SU-DHL-6 (cell line): ENCODE measurements around the gene LRRC56.
A peak's percentile ranks its signal among the peaks of the same experiment; 100 is the strongest.

Experiments used
- H2AFZ ChIP-seq: fragments of 200-600 bp; sonication (generic); 2 replicates; pipeline ENCODE4 v1.6.1; 2014; ENCODE audit warnings: low read depth, mild to moderate bottlenecking, moderate library complexity, mixed read lengths, antibody characterized with exemption, low read length; ENCODE audit not compliant: severe bottlenecking
- H3F3A ChIP-seq: fragments of 200-600 bp; shearing (Covaris generic); 2 replicates; pipeline ENCODE4 v1.6.0; 2016; ENCODE audit warnings: antibody characterized with exemption, mild to moderate bottlenecking; ENCODE audit not compliant: insufficient read depth
- H3K27ac ChIP-seq: fragments of 200-600 bp; sonication (generic); 2 replicates; pipeline ENCODE4 v1.5.1; 2016; ENCODE audit warnings: low read depth, mild to moderate bottlenecking, low read length, moderate library complexity, mixed read lengths
- H3K27me3 ChIP-seq: fragments of 200-600 bp; sonication (generic), shearing (Covaris generic); 2 replicates; pipeline ENCODE4 v1.6.0; 2014; ENCODE audit warnings: mild to moderate bottlenecking, low read length
- H3K36me3 ChIP-seq: fragments of 200-600 bp; sonication (generic); 2 replicates; pipeline ENCODE4 v1.6.1; 2014; ENCODE audit warnings: mild to moderate bottlenecking, low read length, mixed read lengths
- H3K4me2 ChIP-seq: fragments of 300-600, 200-600 bp; shearing (Covaris generic), sonication (generic); 2 replicates; pipeline ENCODE4 v1.6.0; 2014; ENCODE audit warnings: low read length, low read depth, mild to moderate bottlenecking; ENCODE audit not compliant: poor library complexity, severe bottlenecking
- H3K4me3 ChIP-seq: fragments of 200-600 bp; sonication (generic); 2 replicates; pipeline ENCODE4 v1.5.1; 2014; ENCODE audit warnings: antibody characterized with exemption, low read length, mild to moderate bottlenecking, mixed read lengths; ENCODE audit not compliant: insufficient read depth, poor library complexity, severe bottlenecking
- H3K79me2 ChIP-seq: fragments of 200-600 bp; sonication (generic); 2 replicates; pipeline ENCODE4 v1.6.1; 2014; ENCODE audit warnings: mild to moderate bottlenecking, low read length, moderate library complexity; ENCODE audit not compliant: insufficient read depth
- H3K9ac ChIP-seq: fragments of 200-600 bp; sonication (generic); 2 replicates; pipeline ENCODE4 v1.7.0; 2014; ENCODE audit warnings: mild to moderate bottlenecking, low read length
- H3K9me2 ChIP-seq: fragments of 200-600 bp; sonication (generic); replicated peaks from 2 replicates; pipeline ENCODE4 v1.6.1; 2014; ENCODE audit warnings: low read length; ENCODE audit not compliant: insufficient read depth
- H3K9me3 ChIP-seq: fragments of 200-600 bp; sonication (generic); 2 replicates; pipeline ENCODE4 v1.6.1; 2014; ENCODE audit warnings: low read length, mixed read lengths; ENCODE audit not compliant: insufficient read depth
- H4K20me1 ChIP-seq: fragments of 200-600 bp; sonication (generic); 2 replicates; pipeline ENCODE4 v1.6.1; 2014; ENCODE audit warnings: low read depth, mild to moderate bottlenecking, antibody characterized with exemption, low read length, moderate library complexity, mixed read lengths
- EZH2phosphoT487 ChIP-seq: fragments of 200-600 bp; sonication (generic), shearing (Covaris generic); conservative IDR thresholded peaks from 2 replicates; pipeline ENCODE4 v1.6.1; 2018; ENCODE audit warnings: mild to moderate bottlenecking, antibody characterized with exemption, low read length, moderate library complexity, mixed read lengths
- TF ChIP-seq, protein P1 (sequence below): fragments of 200-600 bp; sonication (generic); IDR thresholded peaks from one replicate; pipeline ENCODE4 v1.5.1; 2017; ENCODE audit warnings: antibody characterized with exemption, mild to moderate bottlenecking, low read length, moderate library complexity; ENCODE audit not compliant: insufficient read depth, poor library complexity, severe bottlenecking

The LRRC56 gene

DNA sequence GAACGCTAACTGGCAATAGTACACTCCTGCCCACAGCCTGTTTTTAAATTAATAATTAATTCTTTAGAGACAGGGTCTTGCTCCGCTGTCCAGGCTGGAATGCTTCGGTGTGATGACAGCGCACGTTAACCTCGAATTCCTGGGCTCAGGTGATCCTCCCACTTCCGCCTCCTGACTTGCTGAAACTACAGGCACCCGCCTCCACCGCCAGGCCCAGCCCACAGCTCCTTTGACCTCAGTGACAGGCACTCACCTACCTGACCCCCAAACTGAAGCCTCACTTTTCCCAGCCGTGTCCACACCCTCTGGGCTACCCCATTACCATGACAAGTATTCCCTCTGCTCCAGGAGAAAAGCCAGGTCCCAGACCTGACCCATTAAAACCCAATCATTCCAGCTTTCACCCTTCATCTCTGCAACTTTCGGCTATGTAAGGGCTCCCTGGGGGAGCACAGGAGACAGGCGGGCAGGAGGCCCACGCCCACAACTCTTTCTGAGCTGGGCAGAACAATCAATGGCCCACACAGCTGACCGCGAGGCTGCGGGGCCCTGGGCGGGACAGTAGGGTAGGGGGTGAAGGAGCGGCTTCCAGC is 22.5 kb downstream of the LRRC56 start:
- Histone ChIP-seq H3K79me2 (no peaks in the 10 kb centered on the region; the same call in 1 of the 2 replicates), H3K27me3 (no peaks in the 10 kb centered on the region), H3K9me2 (no peaks in the 10 kb centered on the region), H4K20me1 (no peaks in the 10 kb centered on the region), H3K9ac (peak overlapping the region; percentile 75), H3K9me3 (no peaks in the 10 kb centered on the region), H3K4me2 (peak overlapping the region; percentile 84), H3F3A (0 out of 2 replicates have a peak, but pooled peaks cover 3% of the 10 kb centered on the region), H2AFZ (peak overlapping the region; percentile 75), H3K36me3 (no peaks in the 10 kb centered on the region), H3K27ac (0 out of 2 replicates have a peak overlapping the region, but pooled peaks have one; percentile 39), H3K4me3 (peak overlapping the region; percentile 65)
- TF ChIP-seq, protein P1, sequence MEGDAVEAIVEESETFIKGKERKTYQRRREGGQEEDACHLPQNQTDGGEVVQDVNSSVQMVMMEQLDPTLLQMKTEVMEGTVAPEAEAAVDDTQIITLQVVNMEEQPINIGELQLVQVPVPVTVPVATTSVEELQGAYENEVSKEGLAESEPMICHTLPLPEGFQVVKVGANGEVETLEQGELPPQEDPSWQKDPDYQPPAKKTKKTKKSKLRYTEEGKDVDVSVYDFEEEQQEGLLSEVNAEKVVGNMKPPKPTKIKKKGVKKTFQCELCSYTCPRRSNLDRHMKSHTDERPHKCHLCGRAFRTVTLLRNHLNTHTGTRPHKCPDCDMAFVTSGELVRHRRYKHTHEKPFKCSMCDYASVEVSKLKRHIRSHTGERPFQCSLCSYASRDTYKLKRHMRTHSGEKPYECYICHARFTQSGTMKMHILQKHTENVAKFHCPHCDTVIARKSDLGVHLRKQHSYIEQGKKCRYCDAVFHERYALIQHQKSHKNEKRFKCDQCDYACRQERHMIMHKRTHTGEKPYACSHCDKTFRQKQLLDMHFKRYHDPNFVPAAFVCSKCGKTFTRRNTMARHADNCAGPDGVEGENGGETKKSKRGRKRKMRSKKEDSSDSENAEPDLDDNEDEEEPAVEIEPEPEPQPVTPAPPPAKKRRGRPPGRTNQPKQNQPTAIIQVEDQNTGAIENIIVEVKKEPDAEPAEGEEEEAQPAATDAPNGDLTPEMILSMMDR, result no peak
- TF ChIP-seq EZH2phosphoT487, result no peak

DNA sequence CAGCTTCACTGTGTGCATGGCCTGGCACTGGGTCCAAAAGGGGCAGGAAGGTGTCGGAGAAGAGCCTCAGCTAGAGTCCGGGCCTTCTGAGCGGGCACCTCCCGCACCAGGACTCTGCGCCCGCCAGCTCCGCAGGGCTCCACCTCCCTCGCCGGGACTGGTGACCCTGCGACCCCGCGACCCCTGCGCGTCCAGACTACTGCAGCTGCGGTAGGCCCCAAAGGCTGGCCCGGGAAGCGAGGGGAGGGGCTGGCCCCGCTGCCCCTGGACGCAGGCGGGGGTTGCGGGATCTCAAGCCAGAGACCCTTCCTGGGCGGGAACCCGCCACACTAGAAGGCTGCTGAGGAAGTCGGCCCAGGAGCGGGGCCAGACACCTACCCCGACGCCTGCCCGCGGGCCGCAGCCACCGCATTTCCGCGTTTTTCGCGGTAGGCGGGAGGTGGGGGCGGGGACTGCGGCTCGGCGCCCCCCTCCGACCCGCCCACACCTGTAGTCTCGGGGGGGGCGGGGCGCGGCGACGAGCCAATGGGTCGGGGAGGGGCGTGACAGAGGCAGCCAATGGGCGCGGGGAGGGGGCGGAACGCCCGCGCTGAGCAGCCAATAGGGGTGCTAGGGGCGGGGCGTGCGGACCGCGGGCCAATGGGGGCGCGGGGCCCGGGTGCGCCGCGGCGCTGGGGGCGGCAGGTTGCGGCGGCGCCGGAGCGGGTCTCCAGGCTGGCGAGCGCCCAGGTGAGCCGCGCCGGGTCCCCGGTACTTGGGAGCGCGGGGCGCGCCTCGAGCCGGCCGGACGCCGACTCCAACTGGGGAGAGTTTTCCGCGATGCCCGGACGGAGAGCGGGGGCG is 23.2 kb downstream of the LRRC56 start, which contains the start of the genes LMNTD2 and RASSF7:
Gene LMNTD2, minus strand, starts transcription at position 434 of the 843 bp plus-strand sequence. Its CDS starts 22 bp downstream, at position 412.
Gene RASSF7, plus strand, starts transcription at position 666 of the 843 bp plus-strand sequence. CDS start 799 bp downstream, outside the sequence.
- H2AFZ ChIP-seq, result peak within 1 kb of the TSS; percentile 86
- H3K27ac ChIP-seq, result peak within 1 kb of the TSS; percentile 39; the same call in 1 of the 2 replicates
- H4K20me1 ChIP-seq, result no peaks in the 10 kb centered on the region
- peak within 1 kb of the TSS; percentile 87 for H3K4me3 ChIP-seq
- H3K9me3 ChIP-seq, result no peaks in the 10 kb centered on the region
- H3K36me3 ChIP-seq, result no peaks in the 10 kb centered on the region
- 0 out of 2 replicates have a peak, but pooled peaks cover 3% of the 10 kb centered on the region for H3F3A ChIP-seq
- H3K27me3 ChIP-seq, result no peaks in the 10 kb centered on the region
- H3K9ac ChIP-seq, result peak within 1 kb of the TSS; percentile 75
- TF ChIP-seq EZH2phosphoT487, result no peak
- TF ChIP-seq, protein P1, result no peak
- H3K79me2 ChIP-seq, result no peaks in the 10 kb centered on the region; the same call in 1 of the 2 replicates
- H3K9me2 ChIP-seq, result no peaks in the 10 kb centered on the region
- H3K4me2 ChIP-seq, result peak within 1 kb of the TSS; percentile 84

DNA sequence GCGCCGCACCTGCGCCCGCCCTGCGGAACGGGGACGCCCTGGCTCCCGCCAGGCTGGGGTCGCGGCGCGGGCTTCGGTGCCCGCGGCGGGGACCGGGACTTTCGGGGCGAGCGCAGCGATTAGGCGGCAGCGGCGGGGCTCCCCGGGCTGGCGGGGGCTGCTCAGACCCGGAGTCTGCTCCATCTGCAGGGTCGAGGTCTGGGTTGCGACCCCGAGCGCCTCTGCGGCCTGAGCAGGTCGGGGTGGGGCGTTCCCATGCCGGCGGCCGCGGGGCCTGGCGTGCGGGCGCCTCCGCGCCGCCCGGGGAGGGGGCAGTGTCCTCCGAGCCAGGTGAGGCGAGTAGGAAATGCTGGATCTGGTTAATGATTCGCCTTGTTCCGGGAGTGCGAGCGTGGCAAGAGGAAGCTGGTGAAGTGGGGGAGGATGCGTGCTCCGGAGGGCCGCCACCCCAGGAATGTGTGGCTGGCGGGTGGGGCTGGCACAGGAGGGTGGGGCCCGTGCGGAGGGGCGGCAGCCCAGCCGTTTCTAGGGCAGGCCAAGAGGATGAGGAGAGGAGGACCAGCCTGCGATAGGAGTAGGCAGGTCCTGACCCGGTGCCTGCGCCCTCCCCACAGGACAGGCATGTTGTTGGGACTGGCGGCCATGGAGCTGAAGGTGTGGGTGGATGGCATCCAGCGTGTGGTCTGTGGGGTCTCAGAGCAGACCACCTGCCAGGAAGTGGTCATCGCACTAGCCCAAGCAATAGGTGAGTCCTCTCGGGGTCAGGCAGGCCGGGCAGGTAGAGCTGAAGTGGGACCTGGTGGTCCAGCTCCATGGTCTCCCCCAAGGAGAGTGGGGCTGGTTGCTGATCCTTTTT is 24.0 kb downstream of the LRRC56 start:
- Histone ChIP-seq H3K4me2 (peak overlapping the region; percentile 65), H3K36me3 (no peaks in the 10 kb centered on the region), H4K20me1 (no peaks in the 10 kb centered on the region), H2AFZ (peak overlapping the region; percentile 86), H3K9me2 (no peaks in the 10 kb centered on the region), H3K27me3 (no peaks in the 10 kb centered on the region), H3K27ac (no peak overlapping the region), H3F3A (0 out of 2 replicates have a peak, but pooled peaks cover 3% of the 10 kb centered on the region), H3K9me3 (no peaks in the 10 kb centered on the region), H3K9ac (peak overlapping the region; percentile 74), H3K4me3 (peak overlapping the region; percentile 87), H3K79me2 (no peaks in the 10 kb centered on the region; the same call in 1 of the 2 replicates)
- TF ChIP-seq, protein P1, result no peak
- TF ChIP-seq EZH2phosphoT487, result no peak
